BJ (cell line): ENCODE measurements around the gene ATP6V1B1. TPM values are rescaled to one million over a fixed set of nuclear protein-coding genes. Genes with fewer than 3 reads are reported as not detected.

ENCODE experiments used
- CTCF ChIA-PET: fragments of 350-600 bp; formaldehyde crosslinking; extraction: SDS; loops from one replicate; lab custom pipeline; 2021; ENCODE audit warnings: antibody characterized with exemption, inconsistent platforms; lab: Yijun Ruan, JAX
- POLR2A ChIA-PET: fragments of 300-600 bp; sonication (Branson Sonifier 250); formaldehyde crosslinking; extraction: SDS; loops from one replicate; lab custom pipeline; 2021; ENCODE audit warnings: antibody characterized with exemption; lab: Charles Lee
- DNase-seq: peaks from one replicate; pipeline ENCODE4 v3.0.0-alpha.2; 2011; ENCODE audit warnings: low read depth
- H3K27me3 ChIP-seq: 2 replicates; pipeline ENCODE4 v1.6.0; 2011; ENCODE audit warnings: low read length; ENCODE audit not compliant: control insufficient read depth, insufficient read depth
- H3K36me3 ChIP-seq: 2 replicates; pipeline ENCODE4 v1.5.1; 2011; ENCODE audit warnings: low read length; ENCODE audit not compliant: control insufficient read depth, insufficient read depth
- H3K4me3 ChIP-seq: 2 replicates; pipeline ENCODE4 v1.5.1; 2011; ENCODE audit warnings: low read depth, mild to moderate bottlenecking, control low read depth, low read length
- CTCF ChIP-seq: IDR thresholded peaks from 2 replicates; pipeline ENCODE4 v1.5.1; 2011; ENCODE audit warnings: low read depth, mild to moderate bottlenecking, control low read depth, inconsistent platforms, low read length, moderate library complexity; ENCODE audit not compliant: insufficient read depth
- polyA plus RNA-seq: library from polyadenylated mRNA; depleted of rRNA; stranded (reverse); fragments of >200 nt; gene quantifications from 2 replicates; pipeline ENCODE4 v1.2.3, GENCODE V29; 2011

ATP6V1B1 gene
- polyA plus RNA-seq, 1 experiment = 1.3 TPM

GRCh38 chr2:70988151-70988550, 52.5 kb downstream of the ATP6V1B1 start:
- Histone ChIP-seq H3K36me3 (peaks cover 22% of the 10 kb centered on the region), H3K27me3 (no peaks in the 10 kb centered on the region), H3K4me3 (no peak overlapping the region)
- TF ChIP-seq CTCF = no peak
- DNase-seq = no peak
- ChIA-PET CTCF (no interaction called here), POLR2A (no interaction called here)

- ChIA-PET POLR2A (no interaction called here), CTCF (interaction anchor here (0.7 to 1.4 kb wide), 4 partner anchors 11 to 118 kb away, joined by 3 to 4 read pairs (median 3); partner anchors contain the start of gene ANKRD53)
- H3K36me3 ChIP-seq = peaks cover 22% of the 10 kb centered on the region
- no peak for TF ChIP-seq CTCF
- no peak overlapping the region for H3K4me3 ChIP-seq
- DNase-seq = no peak
- no peaks in the 10 kb centered on the region for H3K27me3 ChIP-seq
Observed at GRCh38 chr2:70988726-70989648, 53.3 kb downstream of the ATP6V1B1 start.

GRCh38 chr2:70990216-70990615, 54.5 kb downstream of the ATP6V1B1 start:
- peaks cover 22% of the 10 kb centered on the region for H3K36me3 ChIP-seq
- POLR2A ChIA-PET = interaction anchor here (0.6 kb wide), 1 partner anchor 10 kb away, joined by 3 read pairs; no protein-coding TSS in a partner anchor
- no peaks in the 10 kb centered on the region for H3K27me3 ChIP-seq
- TF ChIP-seq CTCF = no peak
- no peak for DNase-seq
- H3K4me3 ChIP-seq = no peak overlapping the region
- CTCF ChIA-PET = interaction anchor here (1.4 to 2.7 kb wide), 2 partner anchors 12 to 26 kb away, joined by 3 to 12 read pairs; no protein-coding TSS in a partner anchor

- H3K4me3 ChIP-seq = no peak overlapping the region
- no peak for TF ChIP-seq CTCF
- peaks cover 21% of the 10 kb centered on the region for H3K36me3 ChIP-seq
- DNase-seq = no peak
- H3K27me3 ChIP-seq = no peaks in the 10 kb centered on the region
- ChIA-PET POLR2A (no interaction called here), CTCF (interaction anchor here (2.7 kb wide), 1 partner anchor 11 kb away, joined by 12 read pairs; no protein-coding TSS in a partner anchor)
Observed at GRCh38 chr2:70991142-70991541, 55.4 kb downstream of the ATP6V1B1 start.

- no peak for TF ChIP-seq CTCF
- DNase-seq = no peak
- H3K36me3 ChIP-seq = peaks cover 20% of the 10 kb centered on the region
- ChIA-PET CTCF (interaction anchor here (2.7 kb wide), 1 partner anchor 10 kb away, joined by 12 read pairs; no protein-coding TSS in a partner anchor), POLR2A (no interaction called here)
- no peaks in the 10 kb centered on the region for H3K27me3 ChIP-seq
- H3K4me3 ChIP-seq = no peak overlapping the region
Observed at GRCh38 chr2:70991742-70992141, 56.0 kb downstream of the ATP6V1B1 start.
